ENCODE results near the gene LMNTD2.

DNA sequence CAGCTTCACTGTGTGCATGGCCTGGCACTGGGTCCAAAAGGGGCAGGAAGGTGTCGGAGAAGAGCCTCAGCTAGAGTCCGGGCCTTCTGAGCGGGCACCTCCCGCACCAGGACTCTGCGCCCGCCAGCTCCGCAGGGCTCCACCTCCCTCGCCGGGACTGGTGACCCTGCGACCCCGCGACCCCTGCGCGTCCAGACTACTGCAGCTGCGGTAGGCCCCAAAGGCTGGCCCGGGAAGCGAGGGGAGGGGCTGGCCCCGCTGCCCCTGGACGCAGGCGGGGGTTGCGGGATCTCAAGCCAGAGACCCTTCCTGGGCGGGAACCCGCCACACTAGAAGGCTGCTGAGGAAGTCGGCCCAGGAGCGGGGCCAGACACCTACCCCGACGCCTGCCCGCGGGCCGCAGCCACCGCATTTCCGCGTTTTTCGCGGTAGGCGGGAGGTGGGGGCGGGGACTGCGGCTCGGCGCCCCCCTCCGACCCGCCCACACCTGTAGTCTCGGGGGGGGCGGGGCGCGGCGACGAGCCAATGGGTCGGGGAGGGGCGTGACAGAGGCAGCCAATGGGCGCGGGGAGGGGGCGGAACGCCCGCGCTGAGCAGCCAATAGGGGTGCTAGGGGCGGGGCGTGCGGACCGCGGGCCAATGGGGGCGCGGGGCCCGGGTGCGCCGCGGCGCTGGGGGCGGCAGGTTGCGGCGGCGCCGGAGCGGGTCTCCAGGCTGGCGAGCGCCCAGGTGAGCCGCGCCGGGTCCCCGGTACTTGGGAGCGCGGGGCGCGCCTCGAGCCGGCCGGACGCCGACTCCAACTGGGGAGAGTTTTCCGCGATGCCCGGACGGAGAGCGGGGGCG, at the start of gene LMNTD2, which contains the start of gene RASSF7:
- TF ChIP-seq POLR2A (IDR thresholded peaks at IDR 0.05): peak; percentile 73 to 89
- TF ChIP-seq, protein P1, sequence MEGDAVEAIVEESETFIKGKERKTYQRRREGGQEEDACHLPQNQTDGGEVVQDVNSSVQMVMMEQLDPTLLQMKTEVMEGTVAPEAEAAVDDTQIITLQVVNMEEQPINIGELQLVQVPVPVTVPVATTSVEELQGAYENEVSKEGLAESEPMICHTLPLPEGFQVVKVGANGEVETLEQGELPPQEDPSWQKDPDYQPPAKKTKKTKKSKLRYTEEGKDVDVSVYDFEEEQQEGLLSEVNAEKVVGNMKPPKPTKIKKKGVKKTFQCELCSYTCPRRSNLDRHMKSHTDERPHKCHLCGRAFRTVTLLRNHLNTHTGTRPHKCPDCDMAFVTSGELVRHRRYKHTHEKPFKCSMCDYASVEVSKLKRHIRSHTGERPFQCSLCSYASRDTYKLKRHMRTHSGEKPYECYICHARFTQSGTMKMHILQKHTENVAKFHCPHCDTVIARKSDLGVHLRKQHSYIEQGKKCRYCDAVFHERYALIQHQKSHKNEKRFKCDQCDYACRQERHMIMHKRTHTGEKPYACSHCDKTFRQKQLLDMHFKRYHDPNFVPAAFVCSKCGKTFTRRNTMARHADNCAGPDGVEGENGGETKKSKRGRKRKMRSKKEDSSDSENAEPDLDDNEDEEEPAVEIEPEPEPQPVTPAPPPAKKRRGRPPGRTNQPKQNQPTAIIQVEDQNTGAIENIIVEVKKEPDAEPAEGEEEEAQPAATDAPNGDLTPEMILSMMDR (IDR thresholded peaks at IDR 0.05): no peak
